Natural killer cell treated with Interleukin-12 subunit alpha and Interleukin-12 subunit beta and Interleukin-15 and Interleukin-18, amount 100 ng/mL, for 72 hours (primary cell): ENCODE results near the gene ABCC9. TPM values are rescaled to one million over a fixed set of nuclear protein-coding genes. Genes with fewer than 3 reads are reported as not detected.
"Not testable (repeated sequence)": the region's sequence is repeated elsewhere in the genome, so short reads cannot be mapped to it uniquely, and the experiment has no call there.

ENCODE experiments used
- ATAC-seq, 2 donors: fragments of 150-1000 bp; cut with Tn5 transposase in 1 of 2; sonication (Bioruptor Pico), chemical (Tn5 transposase) in 1 of 2; 2 replicates each; pipeline ENCODE4 v1.10.0; 2021
- DNase-seq: peaks from one replicate; pipeline ENCODE4 v3.0.0; 2022; ENCODE audit warnings: low spot score
- H3K27ac Mint-ChIP-seq, 2 donors: 1 replicate in 1 of 2; 2 replicates in 1 of 2; pipeline ENCODE4 v1.8.0; 2022; ENCODE audit warnings: mixed read lengths in 2 of 2, mild to moderate bottlenecking in 1 of 2, moderate library complexity in 1 of 2
- H3K27me3 Mint-ChIP-seq, 2 donors: 1 replicate in 1 of 2; 2 replicates in 1 of 2; pipeline ENCODE4 v1.8.0; 2022; ENCODE audit warnings: mixed read lengths in 2 of 2
- H3K36me3 Mint-ChIP-seq: one replicate; pipeline ENCODE4 v1.8.0; 2022; ENCODE audit warnings: mixed read lengths
- H3K4me1 Mint-ChIP-seq, 2 donors: 1 replicate in 1 of 2; 2 replicates in 1 of 2; pipeline ENCODE4 v1.8.0; 2022; ENCODE audit warnings: low read depth in 2 of 2, mixed read lengths in 2 of 2, mild to moderate bottlenecking in 1 of 2
- H3K4me3 Mint-ChIP-seq: one replicate; pipeline ENCODE4 v1.8.0; 2022; ENCODE audit warnings: mixed read lengths
- H3K9me3 Mint-ChIP-seq: 2 replicates; pipeline ENCODE4 v1.8.0; 2022; ENCODE audit warnings: mixed read lengths
- total RNA-seq, 2 donors: library from RNA; stranded (reverse); gene quantifications; one replicate each; pipeline ENCODE4 v1.2.3, GENCODE V29; 2022

Gene ABCC9
- total RNA-seq, 2 donors from 2014 or later, result not detected

GRCh38 chr12:21913823-21914222 is 27.4 kb downstream of the ABCC9 start:
- H3K4me1 Mint-ChIP-seq, result no peaks in the 10 kb centered on the region
- H3K27ac Mint-ChIP-seq, result no peak overlapping the region
- no peaks in the 10 kb centered on the region for H3K27me3 Mint-ChIP-seq
- no peaks in the 10 kb centered on the region for H3K36me3 Mint-ChIP-seq
- peaks cover 2% of the 10 kb centered on the region for H3K9me3 Mint-ChIP-seq
- no peak overlapping the region for H3K4me3 Mint-ChIP-seq
- no peak for ATAC-seq
- no peak for DNase-seq

GRCh38 chr12:21912318-21912717 is 28.9 kb downstream of the ABCC9 start:
- H3K36me3 Mint-ChIP-seq, result no peaks in the 10 kb centered on the region
- ATAC-seq (no peak), DNase-seq (no peak)
- H3K4me1 Mint-ChIP-seq, result no peaks in the 10 kb centered on the region
- H3K4me3 Mint-ChIP-seq, result no peak overlapping the region
- H3K9me3 Mint-ChIP-seq, result peaks cover 2% of the 10 kb centered on the region
- H3K27me3 Mint-ChIP-seq, result no peaks in the 10 kb centered on the region
- no peak overlapping the region for H3K27ac Mint-ChIP-seq

- Mint-ChIP-seq H3K36me3 (no peaks in the 10 kb centered on the region), H3K4me1 (no peaks in the 10 kb centered on the region), H3K9me3 (peaks cover 2% of the 10 kb centered on the region), H3K27me3 (no peaks in the 10 kb centered on the region), H3K27ac (no peak overlapping the region), H3K4me3 (no peak overlapping the region)
- no peak for ATAC-seq
- DNase-seq, result no peak
Observed at GRCh38 chr12:21911832-21912231, 29.4 kb downstream of the ABCC9 start.

- H3K4me1 Mint-ChIP-seq, result no peaks in the 10 kb centered on the region
- no peaks in the 10 kb centered on the region for H3K27me3 Mint-ChIP-seq
- no peaks in the 10 kb centered on the region for H3K9me3 Mint-ChIP-seq
- no peak overlapping the region for H3K27ac Mint-ChIP-seq
- H3K4me3 Mint-ChIP-seq, result no peak overlapping the region
- ATAC-seq, result no peak
- DNase-seq, result no peak
- no peaks in the 10 kb centered on the region for H3K36me3 Mint-ChIP-seq
Observed at GRCh38 chr12:21910657-21911056, 30.6 kb downstream of the ABCC9 start.

GRCh38 chr12:21907948-21908837 is 33.0 kb downstream of the ABCC9 start:
- Mint-ChIP-seq H3K4me1 (no peaks in the 10 kb centered on the region), H3K27me3 (no peaks in the 10 kb centered on the region), H3K36me3 (no peaks in the 10 kb centered on the region), H3K9me3 (peaks cover 4% of the 10 kb centered on the region), H3K27ac (no peak overlapping the region), H3K4me3 (no peak overlapping the region)
- DNase-seq (no peak), ATAC-seq (no peak)

- no peak for DNase-seq
- Mint-ChIP-seq H3K27ac (no peak overlapping the region), H3K9me3 (peaks cover 7% of the 10 kb centered on the region), H3K4me3 (no peak overlapping the region), H3K27me3 (no peaks in the 10 kb centered on the region), H3K4me1 (no peaks in the 10 kb centered on the region), H3K36me3 (no peaks in the 10 kb centered on the region)
- no peak for ATAC-seq
Observed at GRCh38 chr12:21906919-21907493, 34.2 kb downstream of the ABCC9 start.

GRCh38 chr12:21899532-21899931 is 41.7 kb downstream of the ABCC9 start:
- not testable (repeated sequence) for DNase-seq, H3K27me3 Mint-ChIP-seq, ATAC-seq, H3K27ac Mint-ChIP-seq, H3K4me3 Mint-ChIP-seq, H3K36me3 Mint-ChIP-seq, H3K4me1 Mint-ChIP-seq
- peaks cover 17% of the 10 kb centered on the region for H3K9me3 Mint-ChIP-seq

GRCh38 chr12:21895651-21896050 is 45.6 kb downstream of the ABCC9 start:
- Mint-ChIP-seq H3K4me3 (no peak overlapping the region), H3K36me3 (no peaks in the 10 kb centered on the region), H3K27me3 (no peaks in the 10 kb centered on the region), H3K9me3 (peaks cover 7% of the 10 kb centered on the region), H3K4me1 (no peaks in the 10 kb centered on the region), H3K27ac (no peak overlapping the region)
- DNase-seq, result no peak
- ATAC-seq, result no peak

- H3K4me3 Mint-ChIP-seq, result no peak overlapping the region
- DNase-seq (no peak), ATAC-seq (no peak)
- H3K36me3 Mint-ChIP-seq, result no peaks in the 10 kb centered on the region
- no peak overlapping the region for H3K27ac Mint-ChIP-seq
- no peaks in the 10 kb centered on the region for H3K27me3 Mint-ChIP-seq
- H3K4me1 Mint-ChIP-seq, result no peaks in the 10 kb centered on the region
- H3K9me3 Mint-ChIP-seq, result peaks cover 7% of the 10 kb centered on the region
Observed at GRCh38 chr12:21894792-21895595, 46.2 kb downstream of the ABCC9 start.

- ATAC-seq (no peak), DNase-seq (no peak)
- no peaks in the 10 kb centered on the region for H3K36me3 Mint-ChIP-seq
- H3K27me3 Mint-ChIP-seq, result no peaks in the 10 kb centered on the region
- peaks cover 7% of the 10 kb centered on the region for H3K9me3 Mint-ChIP-seq
- H3K4me3 Mint-ChIP-seq, result no peak overlapping the region
- H3K27ac Mint-ChIP-seq, result no peak overlapping the region
- no peaks in the 10 kb centered on the region for H3K4me1 Mint-ChIP-seq
Observed at GRCh38 chr12:21893924-21894323, 47.3 kb downstream of the ABCC9 start.

GRCh38 chr12:21892341-21892740 is 48.9 kb downstream of the ABCC9 start:
- Mint-ChIP-seq H3K36me3 (no peaks in the 10 kb centered on the region), H3K4me3 (no peak overlapping the region), H3K9me3 (peaks cover 7% of the 10 kb centered on the region), H3K4me1 (no peaks in the 10 kb centered on the region), H3K27me3 (no peaks in the 10 kb centered on the region), H3K27ac (no peak overlapping the region)
- DNase-seq (no peak), ATAC-seq (no peak)

GRCh38 chr12:21891751-21892217 is 49.4 kb downstream of the ABCC9 start:
- H3K27me3 Mint-ChIP-seq, result no peaks in the 10 kb centered on the region
- DNase-seq, result no peak

GRCh38 chr12:21888276-21888863 is 52.9 kb downstream of the ABCC9 start:
- ATAC-seq, result no peak
- no peaks in the 10 kb centered on the region for H3K36me3 Mint-ChIP-seq
- H3K4me3 Mint-ChIP-seq, result no peak overlapping the region
- H3K27ac Mint-ChIP-seq, result no peak overlapping the region
- H3K4me1 Mint-ChIP-seq, result no peaks in the 10 kb centered on the region
- no peaks in the 10 kb centered on the region for H3K27me3 Mint-ChIP-seq
- H3K9me3 Mint-ChIP-seq, result peaks cover 16% of the 10 kb centered on the region
- no peak for DNase-seq

More at GRCh38 chr12:21891751-21892217, 49.4 kb downstream of the ABCC9 start:
- Mint-ChIP-seq H3K27ac (no peak overlapping the region), H3K36me3 (no peaks in the 10 kb centered on the region), H3K4me1 (no peaks in the 10 kb centered on the region), H3K9me3 (peaks cover 8% of the 10 kb centered on the region), H3K4me3 (no peak overlapping the region)
- no peak for ATAC-seq
